HepG2 (cell line): ENCODE measurements around the gene TBC1D22A. TPM values are rescaled to one million over a fixed set of nuclear protein-coding genes. Genes with fewer than 3 reads are reported as not detected.
A peak's percentile ranks its signal among the peaks of the same experiment; 100 is the strongest.

ENCODE experiments used
- BHLHE40 ChIP-seq: IDR thresholded peaks from 2 replicates; pipeline ENCODE4 v1.6.1; 2011; ENCODE audit warnings: low read length, improper control_type of control experiment
- ELF1 ChIP-seq: sonication (generic); formaldehyde crosslinking; IDR thresholded peaks from 2 replicates; pipeline ENCODE4 v1.4.0; 2020; ENCODE audit warnings: missing genetic modification reagents
- HOXD1 ChIP-seq: sonication (generic); formaldehyde crosslinking; IDR thresholded peaks from 2 replicates; pipeline ENCODE4 v1.5.0; 2020; ENCODE audit warnings: missing genetic modification reagents
- JARID2 ChIP-seq: sonication (generic); formaldehyde crosslinking; IDR thresholded peaks from 2 replicates; pipeline ENCODE4 v1.8.1; 2023; ENCODE audit warnings: missing genetic modification reagents, inconsistent platforms; ENCODE audit not compliant: insufficient replicate concordance
- MEF2D ChIP-seq: sonication (generic); formaldehyde crosslinking; IDR thresholded peaks from 2 replicates; pipeline ENCODE4 v1.5.1; 2020; ENCODE audit warnings: mild to moderate bottlenecking, missing genetic modification reagents
- MIER3 ChIP-seq: IDR thresholded peaks from 2 replicates; pipeline ENCODE4 v1.6.1; 2016; ENCODE audit warnings: missing compliant biosample characterization, borderline replicate concordance
- NR2F1 ChIP-seq, 2 experiments: fragments of 450-650 bp in 1 of 2; formaldehyde crosslinking in 1 of 2; IDR thresholded peaks; 2 replicates each; pipeline versions ENCODE4 v1.5.0 to v1.6.1; 2016 to 2020; ENCODE audit warnings: mild to moderate bottlenecking in 1 of 2, missing compliant biosample characterization in 1 of 2, missing genetic modification reagents in 1 of 2, moderate library complexity in 1 of 2
- NR2F6 ChIP-seq, 2 experiments: IDR thresholded peaks; 2 replicates each; pipeline ENCODE4 v1.6.1; 2016; ENCODE audit warnings: antibody characterized with exemption in 1 of 2, mild to moderate bottlenecking in 1 of 2
- RFXANK ChIP-seq: IDR thresholded peaks from 2 replicates; pipeline ENCODE4 v1.6.1; 2016
- SMYD3 ChIP-seq: sonication (generic); formaldehyde crosslinking; IDR thresholded peaks from 2 replicates; pipeline ENCODE4 v1.8.1; 2023; ENCODE audit warnings: mild to moderate bottlenecking, missing genetic modification reagents
- SOX6 ChIP-seq, 2 experiments: fragments of 450-650 bp in 1 of 2; sonication (generic) in 1 of 2; formaldehyde crosslinking in 1 of 2; IDR thresholded peaks; 2 replicates each; pipeline versions ENCODE4 v1.4.0 to v1.6.1; 2017 to 2020; ENCODE audit warnings: antibody characterized with exemption in 1 of 2, mild to moderate bottlenecking in 1 of 2, missing genetic modification reagents in 1 of 2
- WIZ ChIP-seq: sonication (generic); formaldehyde crosslinking; IDR thresholded peaks from 2 replicates; pipeline ENCODE4 v1.5.1; 2020; ENCODE audit warnings: mild to moderate bottlenecking, missing genetic modification reagents
- ZBTB7B ChIP-seq: sonication (generic); formaldehyde crosslinking; IDR thresholded peaks from 2 replicates; pipeline ENCODE4 v1.4.0; 2020; ENCODE audit warnings: missing genetic modification reagents
- ZFP62 ChIP-seq: sonication (generic); formaldehyde crosslinking; IDR thresholded peaks from 2 replicates; pipeline ENCODE4 v1.4.0; 2020; ENCODE audit warnings: missing genetic modification reagents
- ZNF160 ChIP-seq: sonication (generic); formaldehyde crosslinking; IDR thresholded peaks from 2 replicates; pipeline ENCODE4 v1.8.0; 2022; ENCODE audit warnings: mild to moderate bottlenecking, inconsistent platforms, missing genetic modification reagents
- ZNF251 ChIP-seq: sonication (generic); formaldehyde crosslinking; IDR thresholded peaks from 2 replicates; pipeline ENCODE4 v1.9.0; 2021; ENCODE audit warnings: mild to moderate bottlenecking, missing genetic modification reagents
- ZNF350 ChIP-seq: sonication (generic); formaldehyde crosslinking; IDR thresholded peaks from 2 replicates; pipeline ENCODE4 v1.4.0; 2020; ENCODE audit warnings: mild to moderate bottlenecking, low read depth, missing genetic modification reagents, borderline replicate concordance
- ZNF670 ChIP-seq: sonication (generic); formaldehyde crosslinking; IDR thresholded peaks from 2 replicates; pipeline ENCODE4 v1.8.0; 2022; ENCODE audit warnings: mild to moderate bottlenecking, missing genetic modification reagents, borderline replicate concordance
- ZNF839 ChIP-seq: sonication (generic); formaldehyde crosslinking; IDR thresholded peaks from 2 replicates; pipeline ENCODE4 v1.4.0; 2020; ENCODE audit warnings: missing genetic modification reagents, mild to moderate bottlenecking, borderline replicate concordance
- ZSCAN25 ChIP-seq: sonication (generic); formaldehyde crosslinking; IDR thresholded peaks from 2 replicates; pipeline ENCODE4 v1.8.0; 2022; ENCODE audit warnings: mild to moderate bottlenecking, missing genetic modification reagents
- ZSCAN29 ChIP-seq: sonication (generic); formaldehyde crosslinking; conservative IDR thresholded peaks from 2 replicates; pipeline ENCODE4 v1.4.0; 2020; ENCODE audit warnings: mild to moderate bottlenecking, missing genetic modification reagents
- polyA plus RNA-seq, 8 experiments: library from polyadenylated mRNA; depleted of rRNA in 3 of 8; stranded (reverse) in 7 of 8; unstranded in 1 of 8; fragments of >200 nt; fragmentation: Illumina TruSeq in 4 of 8; extraction: Trizol in 4 of 8; gene quantifications; 2 replicates each; pipeline versions ENCODE4 v1.2.1 to v1.2.3, GENCODE V29; 2011 to 2016; ENCODE audit warnings: low read depth in 4 of 8, missing spikeins in 1 of 8, mixed read lengths in 1 of 8; ENCODE audit not compliant: insufficient read depth in 1 of 8
- total RNA-seq, 5 experiments: library from RNA; depleted of rRNA; stranded (reverse); fragments of >200 nt; fragmentation: Illumina TruSeq; extraction: Trizol; gene quantifications; 2 replicates each; pipeline ENCODE4 v1.2.3, GENCODE V29; 2016; ENCODE audit warnings: low read depth in 1 of 5
- TF ChIP-seq, protein P1 (sequence below): sonication (generic); formaldehyde crosslinking; IDR thresholded peaks from 2 replicates; pipeline ENCODE4 v1.5.0; 2020; ENCODE audit warnings: missing genetic modification reagents
- TF ChIP-seq, protein P2 (sequence below): sonication (generic); formaldehyde crosslinking; IDR thresholded peaks from 2 replicates; pipeline ENCODE4 v1.8.1; 2022; ENCODE audit warnings: mild to moderate bottlenecking, missing genetic modification reagents
- TF ChIP-seq, protein P3 (sequence below): sonication (generic); formaldehyde crosslinking; IDR thresholded peaks from 2 replicates; pipeline ENCODE4 v1.9.0; 2021; ENCODE audit warnings: missing genetic modification reagents, borderline replicate concordance

TBC1D22A gene
- total and polyA plus RNA-seq, 2 of the 13 experiments (the other 11 are each of a cell fraction or from before 2014, with no cell fraction given) = 17.3 to 18.0 TPM

GRCh38 chr22:46798366-46799350 lies 36.2 kb downstream of the TBC1D22A start (continued):
- TF ChIP-seq ELF1 (CRISPR knock-in tag) (peak; percentile 67), ZSCAN25 (CRISPR knock-in tag) (peak; percentile 93), NR2F1 (CRISPR knock-in tag; IDR thresholded peaks at IDR 0.05) (peak in 1 of 2 experiments; percentile 57; a peak in 2 of 4 replicates), ZNF160 (peak; percentile 50; the same call in 1 of the 2 replicates), ZNF839 (no peak), NR2F6 (IDR thresholded peaks at IDR 0.05) (peak; percentile 39; the same call in 1 of the 2 replicates), NR2F6 (CRISPR knock-in tag; IDR thresholded peaks at IDR 0.05) (peak; percentile 56; the same call in 1 of the 2 replicates), MIER3 (CRISPR knock-in tag) (peak; percentile 83; the same call in 1 of the 2 replicates), ZSCAN29 (CRISPR knock-in tag) (no peak), ZNF670 (CRISPR knock-in tag) (no peak), HOXD1 (CRISPR knock-in tag) (peak; percentile 73; the same call in 1 of the 2 replicates), ZNF251 (no peak), ZNF350 (peak; percentile 88), ZFP62 (CRISPR knock-in tag) (no peak), WIZ (CRISPR knock-in tag) (0 out of 2 replicates have a peak, but pooled peaks have one; percentile 53), JARID2 (peak; percentile 36), BHLHE40 (peak; percentile 55), SMYD3 (CRISPR knock-in tag) (no peak), ZBTB7B (CRISPR knock-in tag) (peak; percentile 65; the same call in 1 of the 2 replicates), SOX6 (IDR thresholded peaks at IDR 0.05) (no peak), SOX6 (CRISPR knock-in tag; IDR thresholded peaks at IDR 0.05) (peak; percentile 72), RFXANK (CRISPR knock-in tag) (no peak), MEF2D (CRISPR knock-in tag) (peak; percentile 61; the same call in 1 of the 2 replicates)
- TF ChIP-seq, protein P1, sequence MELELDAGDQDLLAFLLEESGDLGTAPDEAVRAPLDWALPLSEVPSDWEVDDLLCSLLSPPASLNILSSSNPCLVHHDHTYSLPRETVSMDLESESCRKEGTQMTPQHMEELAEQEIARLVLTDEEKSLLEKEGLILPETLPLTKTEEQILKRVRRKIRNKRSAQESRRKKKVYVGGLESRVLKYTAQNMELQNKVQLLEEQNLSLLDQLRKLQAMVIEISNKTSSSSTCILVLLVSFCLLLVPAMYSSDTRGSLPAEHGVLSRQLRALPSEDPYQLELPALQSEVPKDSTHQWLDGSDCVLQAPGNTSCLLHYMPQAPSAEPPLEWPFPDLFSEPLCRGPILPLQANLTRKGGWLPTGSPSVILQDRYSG (CRISPR knock-in tag) = 0 out of 2 replicates have a peak, but pooled peaks have one; percentile 63
- TF ChIP-seq, protein P2, sequence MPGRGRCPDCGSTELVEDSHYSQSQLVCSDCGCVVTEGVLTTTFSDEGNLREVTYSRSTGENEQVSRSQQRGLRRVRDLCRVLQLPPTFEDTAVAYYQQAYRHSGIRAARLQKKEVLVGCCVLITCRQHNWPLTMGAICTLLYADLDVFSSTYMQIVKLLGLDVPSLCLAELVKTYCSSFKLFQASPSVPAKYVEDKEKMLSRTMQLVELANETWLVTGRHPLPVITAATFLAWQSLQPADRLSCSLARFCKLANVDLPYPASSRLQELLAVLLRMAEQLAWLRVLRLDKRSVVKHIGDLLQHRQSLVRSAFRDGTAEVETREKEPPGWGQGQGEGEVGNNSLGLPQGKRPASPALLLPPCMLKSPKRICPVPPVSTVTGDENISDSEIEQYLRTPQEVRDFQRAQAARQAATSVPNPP = 0 out of 2 replicates have a peak, but pooled peaks have one; percentile 43
- TF ChIP-seq, protein P3, sequence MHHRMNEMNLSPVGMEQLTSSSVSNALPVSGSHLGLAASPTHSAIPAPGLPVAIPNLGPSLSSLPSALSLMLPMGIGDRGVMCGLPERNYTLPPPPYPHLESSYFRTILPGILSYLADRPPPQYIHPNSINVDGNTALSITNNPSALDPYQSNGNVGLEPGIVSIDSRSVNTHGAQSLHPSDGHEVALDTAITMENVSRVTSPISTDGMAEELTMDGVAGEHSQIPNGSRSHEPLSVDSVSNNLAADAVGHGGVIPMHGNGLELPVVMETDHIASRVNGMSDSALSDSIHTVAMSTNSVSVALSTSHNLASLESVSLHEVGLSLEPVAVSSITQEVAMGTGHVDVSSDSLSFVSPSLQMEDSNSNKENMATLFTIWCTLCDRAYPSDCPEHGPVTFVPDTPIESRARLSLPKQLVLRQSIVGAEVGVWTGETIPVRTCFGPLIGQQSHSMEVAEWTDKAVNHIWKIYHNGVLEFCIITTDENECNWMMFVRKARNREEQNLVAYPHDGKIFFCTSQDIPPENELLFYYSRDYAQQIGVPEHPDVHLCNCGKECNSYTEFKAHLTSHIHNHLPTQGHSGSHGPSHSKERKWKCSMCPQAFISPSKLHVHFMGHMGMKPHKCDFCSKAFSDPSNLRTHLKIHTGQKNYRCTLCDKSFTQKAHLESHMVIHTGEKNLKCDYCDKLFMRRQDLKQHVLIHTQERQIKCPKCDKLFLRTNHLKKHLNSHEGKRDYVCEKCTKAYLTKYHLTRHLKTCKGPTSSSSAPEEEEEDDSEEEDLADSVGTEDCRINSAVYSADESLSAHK = no peak
